ENCODE data around the gene OR52B4.

- no peak for TF ChIP-seq RAD21 (IDR thresholded peaks at IDR 0.05; ENCODE audit: low read depth)
- no peak for TF ChIP-seq CREB1 (IDR thresholded peaks at IDR 0.05; ENCODE audit: low read depth)
- no peak for TF ChIP-seq YY1 (IDR thresholded peaks at IDR 0.05; ENCODE audit: low read depth)
- TF ChIP-seq TCF12 (IDR thresholded peaks at IDR 0.05; ENCODE audit: low read depth), result no peak
- TF ChIP-seq ZBTB7A (IDR thresholded peaks at IDR 0.05; ENCODE audit: low read depth), result no peak
- TF ChIP-seq TAF1 (IDR thresholded peaks at IDR 0.05; ENCODE audit: low read depth), result no peak
- no peak for TF ChIP-seq EGR1 (IDR thresholded peaks at IDR 0.05)
- TF ChIP-seq, protein P1, sequence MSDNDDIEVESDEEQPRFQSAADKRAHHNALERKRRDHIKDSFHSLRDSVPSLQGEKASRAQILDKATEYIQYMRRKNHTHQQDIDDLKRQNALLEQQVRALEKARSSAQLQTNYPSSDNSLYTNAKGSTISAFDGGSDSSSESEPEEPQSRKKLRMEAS (IDR thresholded peaks at IDR 0.05), result no peak
- no peak for TF ChIP-seq REST (IDR thresholded peaks at IDR 0.05; ENCODE audit: low read depth)
- TF ChIP-seq FOXM1 (IDR thresholded peaks at IDR 0.05; ENCODE audit: borderline replicate concordance, low read depth), result no peak
- no peak for TF ChIP-seq EP300 (IDR thresholded peaks at IDR 0.05; ENCODE audit: borderline replicate concordance)
- TF ChIP-seq TEAD4 (IDR thresholded peaks at IDR 0.05), result no peak
- no peak for TF ChIP-seq CEBPB (IDR thresholded peaks at IDR 0.05)
- no peak for TF ChIP-seq NFIC (IDR thresholded peaks at IDR 0.05)
These were observed 7.4 kb upstream of the OR52B4 start for GRCh38 chr11:4375431-4376140.
